ENCODE results near the gene CR1. TPM values are rescaled to one million over a fixed set of nuclear protein-coding genes. Genes with fewer than 3 reads are reported as not detected.
"Not testable (repeated sequence)": the region's sequence is repeated elsewhere in the genome, so short reads cannot be mapped to it uniquely, and the experiment has no call there.

Gene CR1
- total RNA-seq, 1 experiment from 2014 or later = 0.07 TPM

DNA sequence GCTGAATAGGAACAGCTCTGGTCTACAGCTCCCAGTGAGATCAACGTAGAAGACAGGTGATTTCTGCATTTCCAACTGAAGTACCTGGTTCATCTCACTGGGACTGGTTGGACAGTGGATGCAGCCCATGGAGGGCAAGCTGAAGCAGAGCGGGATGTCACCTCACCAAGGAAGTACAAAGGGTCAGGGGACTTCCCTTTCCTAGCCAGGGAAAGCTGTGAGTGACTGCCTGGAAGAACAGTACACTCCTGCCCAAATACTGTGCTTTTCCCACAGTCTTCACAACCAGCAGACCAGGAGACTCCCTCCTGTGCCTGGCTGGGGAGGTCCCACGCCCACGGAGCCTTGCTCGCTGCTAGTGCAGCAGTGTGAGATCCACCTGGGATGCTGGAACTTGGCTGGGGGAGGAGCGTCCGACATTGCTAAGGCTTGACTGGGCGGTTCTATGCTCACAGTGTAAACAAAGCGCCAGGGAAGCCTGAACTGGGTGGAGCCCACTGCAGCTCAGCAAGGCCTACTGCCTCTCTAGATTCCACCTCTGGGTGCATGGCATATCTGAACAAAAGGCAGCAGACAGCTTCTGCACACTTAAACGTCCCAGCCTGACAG lies 163.7 kb downstream of the CR1 start:
- ATAC-seq (peak; percentile 99), DNase-seq (ENCODE audit: low read depth, low spot score) (no peak)
- Histone ChIP-seq H3K4me1 (ENCODE audit: control insufficient read depth in 1 of 2, insufficient read depth in 2 of 2, low read length in 2 of 2) (peaks cover 4 to 8% of the 10 kb centered on the region in 2 experiments; a peak in 2 of 4 replicates), H3K9ac (ENCODE audit: low read length) (no peak overlapping the region), H2AFZ (ENCODE audit: low read depth, low read length, poor library complexity, severe bottlenecking) (no peak overlapping the region), H3K4me2 (ENCODE audit: low read length) (peak overlapping the region; percentile 46), H3K27ac (ENCODE audit: low read depth, low read length) (no peak overlapping the region), H3K27me3 (ENCODE audit: insufficient read depth, low read length) (no peaks in the 10 kb centered on the region), H3K9me3 (ENCODE audit: control insufficient read depth in 1 of 2, insufficient read depth in 1 of 2, low read depth in 1 of 2, low read length in 2 of 2) (no peaks in the 10 kb centered on the region), H4K20me1 (ENCODE audit: insufficient read depth) (no peaks in the 10 kb centered on the region), H3K36me3 (ENCODE audit: control insufficient read depth in 1 of 2, insufficient read depth in 2 of 2, low read length in 2 of 2) (no peaks in the 10 kb centered on the region), H3K9me2 (ENCODE audit: insufficient read depth) (no peaks in the 10 kb centered on the region), H3K4me3 (replicated peaks in 1 of 2; ENCODE audit: low read depth in 1 of 2, low read length in 2 of 2) (no peak overlapping the region), H3K79me2 (ENCODE audit: insufficient read depth, low read length) (no peaks in the 10 kb centered on the region)
- TF ChIP-seq, protein P1, sequence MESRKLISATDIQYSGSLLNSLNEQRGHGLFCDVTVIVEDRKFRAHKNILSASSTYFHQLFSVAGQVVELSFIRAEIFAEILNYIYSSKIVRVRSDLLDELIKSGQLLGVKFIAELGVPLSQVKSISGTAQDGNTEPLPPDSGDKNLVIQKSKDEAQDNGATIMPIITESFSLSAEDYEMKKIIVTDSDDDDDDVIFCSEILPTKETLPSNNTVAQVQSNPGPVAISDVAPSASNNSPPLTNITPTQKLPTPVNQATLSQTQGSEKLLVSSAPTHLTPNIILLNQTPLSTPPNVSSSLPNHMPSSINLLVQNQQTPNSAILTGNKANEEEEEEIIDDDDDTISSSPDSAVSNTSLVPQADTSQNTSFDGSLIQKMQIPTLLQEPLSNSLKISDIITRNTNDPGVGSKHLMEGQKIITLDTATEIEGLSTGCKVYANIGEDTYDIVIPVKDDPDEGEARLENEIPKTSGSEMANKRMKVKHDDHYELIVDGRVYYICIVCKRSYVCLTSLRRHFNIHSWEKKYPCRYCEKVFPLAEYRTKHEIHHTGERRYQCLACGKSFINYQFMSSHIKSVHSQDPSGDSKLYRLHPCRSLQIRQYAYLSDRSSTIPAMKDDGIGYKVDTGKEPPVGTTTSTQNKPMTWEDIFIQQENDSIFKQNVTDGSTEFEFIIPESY (IDR thresholded peaks at IDR 0.05; ENCODE audit: extremely low read depth, insufficient replicate concordance, low read length) = no peak
- TF ChIP-seq JUND (IDR thresholded peaks at IDR 0.05) = no peak
- CTCF ChIA-PET = no interaction called here
- RAD21 ChIA-PET (ENCODE audit: low non-redundant PET in 1 of 2, low total read pairs in 2 of 2, uncharacterized antibody in 2 of 2, unreplicated experiment in 2 of 2) = no interaction called here
- POLR2A ChIA-PET = no interaction called here
- intact Hi-C loops (cut with micrococcal nuclease) = no loop called here
- BruUV-seq (replicated peaks) = no TSS peak

DNA sequence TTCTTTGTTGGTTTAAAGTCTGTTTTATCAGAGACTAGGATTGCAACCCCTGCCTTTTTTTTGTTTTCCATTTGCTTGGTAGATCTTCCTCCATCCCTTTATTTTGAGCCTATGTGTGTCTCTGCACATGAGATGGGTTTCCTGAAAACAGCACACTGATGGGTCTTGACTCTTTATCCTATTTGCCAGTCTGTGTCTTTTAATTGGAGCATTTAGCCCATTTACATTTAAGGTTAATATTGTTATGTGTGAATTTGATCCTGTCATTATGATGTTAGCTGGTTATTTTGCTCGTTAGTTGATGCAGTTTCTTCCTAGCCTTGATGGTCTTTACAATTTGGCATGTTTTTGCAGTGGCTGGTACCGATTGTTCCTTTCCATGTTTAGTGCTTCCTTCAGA lies 165.5 kb downstream of the CR1 start:
- H3K79me2 ChIP-seq (ENCODE audit: insufficient read depth, low read length); BruUV-seq (replicated peaks); POLR2A ChIA-PET; H3K4me1 ChIP-seq (ENCODE audit: control insufficient read depth in 1 of 2, insufficient read depth in 2 of 2, low read length in 2 of 2); RAD21 ChIA-PET (ENCODE audit: low non-redundant PET in 1 of 2, low total read pairs in 2 of 2, uncharacterized antibody in 2 of 2, unreplicated experiment in 2 of 2); H4K20me1 ChIP-seq (ENCODE audit: insufficient read depth); CTCF ChIA-PET; H3K9me3 ChIP-seq (ENCODE audit: control insufficient read depth in 1 of 2, insufficient read depth in 1 of 2, low read depth in 1 of 2, low read length in 2 of 2); H3K9ac ChIP-seq (ENCODE audit: low read length); H3K27me3 ChIP-seq (ENCODE audit: insufficient read depth, low read length); H3K9me2 ChIP-seq (ENCODE audit: insufficient read depth); H3K4me2 ChIP-seq (ENCODE audit: low read length); H2AFZ ChIP-seq (ENCODE audit: low read depth, low read length, poor library complexity, severe bottlenecking); H3K4me3 ChIP-seq (replicated peaks in 1 of 2; ENCODE audit: low read depth in 1 of 2, low read length in 2 of 2); H3K36me3 ChIP-seq (ENCODE audit: control insufficient read depth in 1 of 2, insufficient read depth in 2 of 2, low read length in 2 of 2); ATAC-seq; H3K27ac ChIP-seq (ENCODE audit: low read depth, low read length); intact Hi-C loops (cut with micrococcal nuclease); DNase-seq (ENCODE audit: low read depth, low spot score): not testable (repeated sequence)

Measured in HCT116 (cell line).